ENCODE measurements around the gene CEP112.

- TF ChIP-seq CTCF (IDR thresholded peaks at IDR 0.05) (no peak), POLR2A (IDR thresholded peaks at IDR 0.05) (no peak)
Measured at GRCh38 chr17:65975878-65976277, 216.1 kb downstream of the CEP112 start.

All from testis (tissue), 2 donors.